Natural killer cell (primary cell): Measurements from ENCODE around the gene RGMA. TPM values are rescaled to one million over a fixed set of nuclear protein-coding genes. Genes with fewer than 3 reads are reported as not detected.

Source experiments
- ATAC-seq, 3 donors: fragments of 150-1000 bp in 2 of 3; fragments of 200-7000 bp in 1 of 3; cut with Tn5 transposase; 1 replicate in 1 of 3; 2 replicates in 2 of 3; pipeline ENCODE4 v1.10.0; 2021; ENCODE audit warnings: mild to moderate bottlenecking in 2 of 3, moderate library complexity in 2 of 3
- DNase-seq, 2 donors: peaks; one replicate each; pipeline versions ENCODE4 v3.0.0 to v3.0.0-alpha.2; 2013 to 2021; ENCODE audit warnings: mixed read lengths in 1 of 2
- H3K27ac ChIP-seq: one replicate; pipeline ENCODE4 v1.5.1; 2013; ENCODE audit warnings: mild to moderate bottlenecking, low read length
- H3K27me3 ChIP-seq: one replicate; pipeline ENCODE4 v1.6.1; 2013; ENCODE audit warnings: low read length; ENCODE audit not compliant: control insufficient read depth, insufficient read depth
- H3K36me3 ChIP-seq: one replicate; pipeline ENCODE4 v1.6.1; 2013; ENCODE audit warnings: low read length; ENCODE audit not compliant: control insufficient read depth, insufficient read depth
- H3K4me1 ChIP-seq: one replicate; pipeline ENCODE4 v1.6.1; 2013; ENCODE audit warnings: low read length; ENCODE audit not compliant: control insufficient read depth, insufficient read depth
- H3K4me3 ChIP-seq: one replicate; pipeline ENCODE4 v1.5.1; 2013; ENCODE audit warnings: low read length
- H3K9me3 ChIP-seq: one replicate; pipeline ENCODE4 v1.6.1; 2013; ENCODE audit warnings: low read length; ENCODE audit not compliant: control insufficient read depth, insufficient read depth
- H3K27ac Mint-ChIP-seq, 2 donors: one replicate each; pipeline ENCODE4 v1.8.0; 2022; ENCODE audit warnings: mild to moderate bottlenecking in 2 of 2, mixed read lengths in 2 of 2, moderate library complexity in 1 of 2
- H3K27me3 Mint-ChIP-seq, 2 donors: one replicate each; pipeline ENCODE4 v1.8.0; 2022; ENCODE audit warnings: low read depth in 2 of 2, mixed read lengths in 2 of 2
- H3K36me3 Mint-ChIP-seq: one replicate; pipeline ENCODE4 v1.8.0; 2022; ENCODE audit warnings: mixed read lengths
- H3K4me1 Mint-ChIP-seq, 2 donors: one replicate each; pipeline ENCODE4 v1.8.0; 2022; ENCODE audit warnings: mixed read lengths in 2 of 2
- H3K4me3 Mint-ChIP-seq: one replicate; pipeline ENCODE4 v1.8.0; 2022; ENCODE audit warnings: mild to moderate bottlenecking, moderate library complexity, mixed read lengths
- H3K9me3 Mint-ChIP-seq, 2 donors: one replicate each; pipeline ENCODE4 v1.8.0; 2022; ENCODE audit warnings: mixed read lengths in 2 of 2
- WGBS: methylation state at CpG from one replicate; pipeline ENCODE4 v1.1.7; 2013; ENCODE audit warnings: missing lambda C conversion rate; ENCODE audit not compliant: insufficient coverage; 5-methylcytosine and 5-hydroxymethylcytosine counted together
- intact Hi-C: fragments of 100-400 bp; cut with micrococcal nuclease; formaldehyde crosslinking; loops from one replicate; pipeline ENCODE4 v1.14.2; 2022
- total RNA-seq, 4 donors: library from RNA; stranded (reverse); fragments of 120-200 nt in 1 of 4; gene quantifications; one replicate each; pipeline versions ENCODE4 v1.2.3 to v1.2.4, GENCODE V29; 2013 to 2022
- TF ChIP-seq, protein P1 (sequence below): fragments of 200-600 bp; IDR thresholded peaks from one replicate; pipeline ENCODE4 v1.8.0; 2022; ENCODE audit warnings: antibody characterized with exemption

RGMA gene
- total RNA-seq, 3 donors from 2014 or later (not counting 1 experiment from before 2014, with no cell fraction given) = not detected

GRCh38 chr15:93024716-93025624 is 64.0 kb downstream of the RGMA start:
- no peaks in the 10 kb centered on the region for H3K9me3 ChIP-seq
- Mint-ChIP-seq H3K4me3 (peak overlapping the region; percentile 55), H3K4me1 (peaks cover 57 to 68% of the 10 kb centered on the region in 2 donors), H3K27ac (peak overlapping the region; percentile 60 to 86), H3K36me3 (peaks cover 40% of the 10 kb centered on the region), H3K27me3 (no peaks in the 10 kb centered on the region), H3K9me3 (no peaks in the 10 kb centered on the region)
- H3K4me1 ChIP-seq = peaks cover 27% of the 10 kb centered on the region
- no peak overlapping the region for H3K27ac ChIP-seq
- H3K4me3 ChIP-seq = no peak overlapping the region
- ATAC-seq (peak in 1 of 3 donors; percentile 14), DNase-seq (no peak)
- TF ChIP-seq, protein P1, sequence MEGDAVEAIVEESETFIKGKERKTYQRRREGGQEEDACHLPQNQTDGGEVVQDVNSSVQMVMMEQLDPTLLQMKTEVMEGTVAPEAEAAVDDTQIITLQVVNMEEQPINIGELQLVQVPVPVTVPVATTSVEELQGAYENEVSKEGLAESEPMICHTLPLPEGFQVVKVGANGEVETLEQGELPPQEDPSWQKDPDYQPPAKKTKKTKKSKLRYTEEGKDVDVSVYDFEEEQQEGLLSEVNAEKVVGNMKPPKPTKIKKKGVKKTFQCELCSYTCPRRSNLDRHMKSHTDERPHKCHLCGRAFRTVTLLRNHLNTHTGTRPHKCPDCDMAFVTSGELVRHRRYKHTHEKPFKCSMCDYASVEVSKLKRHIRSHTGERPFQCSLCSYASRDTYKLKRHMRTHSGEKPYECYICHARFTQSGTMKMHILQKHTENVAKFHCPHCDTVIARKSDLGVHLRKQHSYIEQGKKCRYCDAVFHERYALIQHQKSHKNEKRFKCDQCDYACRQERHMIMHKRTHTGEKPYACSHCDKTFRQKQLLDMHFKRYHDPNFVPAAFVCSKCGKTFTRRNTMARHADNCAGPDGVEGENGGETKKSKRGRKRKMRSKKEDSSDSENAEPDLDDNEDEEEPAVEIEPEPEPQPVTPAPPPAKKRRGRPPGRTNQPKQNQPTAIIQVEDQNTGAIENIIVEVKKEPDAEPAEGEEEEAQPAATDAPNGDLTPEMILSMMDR = no peak
- peaks cover 67% of the 10 kb centered on the region for H3K36me3 ChIP-seq
- intact Hi-C loops = no loop called here
- 85% methylated on average over 8 of the region's 8 CpGs for WGBS
- H3K27me3 ChIP-seq = no peaks in the 10 kb centered on the region

DNA sequence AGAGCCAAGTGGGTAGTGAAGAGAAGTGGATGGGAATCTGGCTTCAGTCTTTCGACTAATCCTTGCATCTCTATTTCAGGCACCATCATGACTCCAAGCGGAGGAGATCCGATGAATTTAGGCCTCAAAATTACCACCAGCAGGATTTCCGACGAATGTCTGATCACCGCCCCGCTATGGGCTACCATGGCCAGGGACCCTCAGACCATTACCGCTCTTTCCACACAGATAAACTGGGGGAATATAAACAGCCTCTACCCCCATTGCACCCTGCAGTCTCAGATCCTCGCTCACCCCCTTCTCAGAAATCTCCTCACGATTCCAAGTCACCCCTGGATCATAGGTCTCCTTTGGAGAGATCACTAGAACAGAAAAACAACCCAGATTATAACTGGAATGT is 64.7 kb downstream of the RGMA start:
- DNase-seq = no peak
- H3K4me1 Mint-ChIP-seq = peaks cover 57 to 61% of the 10 kb centered on the region in 2 donors
- intact Hi-C loops = no loop called here

GRCh38 chr15:93020976-93021772 is 67.8 kb downstream of the RGMA start:
- Histone ChIP-seq H3K27ac (no peak overlapping the region), H3K36me3 (peaks cover 91% of the 10 kb centered on the region), H3K9me3 (no peaks in the 10 kb centered on the region), H3K4me3 (no peak overlapping the region), H3K4me1 (peaks cover 14% of the 10 kb centered on the region), H3K27me3 (no peaks in the 10 kb centered on the region)
- H3K27me3 Mint-ChIP-seq = no peaks in the 10 kb centered on the region
- peak overlapping the region; percentile 60 to 86 for H3K27ac Mint-ChIP-seq
- no peak for DNase-seq
- peaks cover 59% of the 10 kb centered on the region for H3K36me3 Mint-ChIP-seq
- TF ChIP-seq, protein P1 = no peak
- peaks cover 65 to 67% of the 10 kb centered on the region in 2 donors for H3K4me1 Mint-ChIP-seq
- ATAC-seq = peak; percentile 47 to 59 (median 53)
- intact Hi-C loops = no loop called here
- WGBS = 94% methylated on average over 2 of the region's 3 CpGs
- peak overlapping the region; percentile 22 for H3K4me3 Mint-ChIP-seq
- no peaks in the 10 kb centered on the region for H3K9me3 Mint-ChIP-seq

More for the DNA sequence above, 64.7 kb downstream of the RGMA start:
- Histone ChIP-seq H3K27ac (no peak overlapping the region), H3K27me3 (no peaks in the 10 kb centered on the region), H3K36me3 (peaks cover 72% of the 10 kb centered on the region), H3K9me3 (no peaks in the 10 kb centered on the region), H3K4me1 (peaks cover 20% of the 10 kb centered on the region), H3K4me3 (no peak overlapping the region)
- H3K4me3 Mint-ChIP-seq = no peak overlapping the region
- 97% methylated on average over 10 of the region's 10 CpGs for WGBS
- no peaks in the 10 kb centered on the region for H3K27me3 Mint-ChIP-seq
- ATAC-seq = no peak
- H3K9me3 Mint-ChIP-seq = no peaks in the 10 kb centered on the region
- peaks cover 42% of the 10 kb centered on the region for H3K36me3 Mint-ChIP-seq
- H3K27ac Mint-ChIP-seq = peak overlapping the region; percentile 60 to 86
- TF ChIP-seq, protein P1 = no peak
